Measurements from ENCODE around the gene RAD51B.

- TF ChIP-seq POLR2AphosphoS5 (IDR thresholded peaks at IDR 0.05; ENCODE audit: low read depth, low read length) (no peak), SPI1 (IDR thresholded peaks at IDR 0.05; ENCODE audit: low read depth, low read length) (no peak), POLR2A (IDR thresholded peaks at IDR 0.05; ENCODE audit: low read depth, low read length) (no peak), TAF1 (IDR thresholded peaks at IDR 0.05; ENCODE audit: low read depth, low read length) (no peak), POU2F2 (IDR thresholded peaks at IDR 0.05; ENCODE audit: low read depth, low read length) (no peak)
These were observed 499.2 kb downstream of the RAD51B start for GRCh38 chr14:68318828-68319227.

Data from GM12891 (cell line).